A549 (cell line): ENCODE results near the gene DCLRE1A. TPM values are rescaled to one million over a fixed set of nuclear protein-coding genes. Genes with fewer than 3 reads are reported as not detected.

Experiments
- ATAC-seq, 2 experiments: fragments of 200-7000 bp in 1 of 2; fragments of >200 bp in 1 of 2; cut with Nextera tagmentation in 1 of 2; cut with Tn5 transposase in 1 of 2; 3 replicates each; pipeline versions ENCODE4 v1.8.0 to v1.9.1; 2018 to 2020; ENCODE audit warnings: mild to moderate bottlenecking in 1 of 2, moderate library complexity in 1 of 2
- CTCF ChIA-PET: fragments of 300-600 bp; sonication (Branson Sonifier 250); formaldehyde crosslinking; extraction: SDS; loops from one replicate; lab custom pipeline; 2021; ENCODE audit warnings: antibody characterized with exemption, inconsistent platforms; lab: Yijun Ruan, JAX
- POLR2A ChIA-PET: fragments of 350-600 bp; formaldehyde crosslinking; extraction: SDS; loops from one replicate; lab custom pipeline; 2021; ENCODE audit warnings: antibody characterized with exemption, inconsistent platforms; lab: Yijun Ruan, JAX
- DNase-seq, 2 experiments: peaks; one replicate each; pipeline versions ENCODE4 v3.0.0 to v3.0.0-alpha.2; 2011 to 2016; ENCODE audit warnings: low read depth in 1 of 2, low spot score in 1 of 2
- FAIRE-seq: peaks from 2 replicates; lab custom pipeline; 2011; peaks lifted over from hg19 to GRCh38; lab: Jason Lieb, UNC
- H3K27ac ChIP-seq, 2 experiments: fragments of >200 bp; sonication (Bioruptor Twin); formaldehyde crosslinking; 3 replicates each; pipeline ENCODE4 v1.5.1; 2016 to 2017
- H3K4me1 ChIP-seq: fragments of >200 bp; sonication (Bioruptor Twin); formaldehyde crosslinking; 3 replicates; pipeline ENCODE4 v1.6.1; 2016
- H3K4me2 ChIP-seq: fragments of >200 bp; sonication (Bioruptor Twin); formaldehyde crosslinking; 3 replicates; pipeline ENCODE4 v1.6.1; 2016
- H3K4me3 ChIP-seq: fragments of >200 bp; sonication (Bioruptor Twin); formaldehyde crosslinking; 3 replicates; pipeline ENCODE4 v1.5.1; 2016
- H3K9me3 ChIP-seq: fragments of >200 bp; sonication (Bioruptor Twin); formaldehyde crosslinking; 3 replicates; pipeline ENCODE4 v1.6.1; 2016
- ATOH8 ChIP-seq: fragments of 250-450 bp; sonication (Bioruptor Pico); IDR thresholded peaks from 2 replicates; pipeline ENCODE4 v1.5.0; 2020; ENCODE audit warnings: low read depth, mild to moderate bottlenecking, moderate library complexity
- CBX2 ChIP-seq: fragments of 200-600 bp; sonication (generic); IDR thresholded peaks from 2 replicates; pipeline ENCODE4 v1.6.1; 2016; ENCODE audit warnings: low read depth, mild to moderate bottlenecking, borderline replicate concordance
- CHD4 ChIP-seq: fragments of 200-600 bp; sonication (generic); IDR thresholded peaks from 2 replicates; pipeline ENCODE4 v1.6.1; 2016; ENCODE audit warnings: antibody characterized with exemption, mild to moderate bottlenecking, borderline replicate concordance
- E2F6 ChIP-seq: IDR thresholded peaks from 2 replicates; pipeline ENCODE4 v1.6.1; 2012; ENCODE audit warnings: low read depth, borderline replicate concordance
- EHF ChIP-seq: fragments of 250-450 bp; sonication (Bioruptor Pico); IDR thresholded peaks from 2 replicates; pipeline ENCODE4 v1.5.0; 2020; ENCODE audit warnings: mild to moderate bottlenecking
- EP300 ChIP-seq, 2 experiments: fragments of >200 bp; sonication (Bioruptor Twin); formaldehyde crosslinking; IDR thresholded peaks; 2 replicates in 1 of 2; 3 replicates in 1 of 2; pipeline ENCODE4 v1.6.1; 2016 to 2017
- FOXS1 ChIP-seq: fragments of 250-450 bp; sonication (Bioruptor Pico); IDR thresholded peaks from 2 replicates; pipeline ENCODE4 v1.5.0; 2020; ENCODE audit warnings: mild to moderate bottlenecking, moderate library complexity
- HEYL ChIP-seq: fragments of 250-450 bp; sonication (Bioruptor Pico); IDR thresholded peaks from 2 replicates; pipeline ENCODE4 v1.8.0; 2021; ENCODE audit warnings: mild to moderate bottlenecking, moderate library complexity
- HOXA7 ChIP-seq: fragments of 250-450 bp; sonication (Bioruptor Pico); IDR thresholded peaks from 2 replicates; pipeline ENCODE4 v1.5.0; 2020; ENCODE audit warnings: mild to moderate bottlenecking, moderate library complexity
- HOXB13 ChIP-seq: fragments of 250-450 bp; sonication (Bioruptor Pico); IDR thresholded peaks from 2 replicates; pipeline ENCODE4 v1.5.0; 2020; ENCODE audit warnings: low read depth, mild to moderate bottlenecking, moderate library complexity
- KDM1A ChIP-seq: fragments of 200-600 bp; sonication (generic); IDR thresholded peaks from 2 replicates; pipeline ENCODE4 v1.6.1; 2016; ENCODE audit warnings: low read depth, mild to moderate bottlenecking
- KDM5A ChIP-seq: fragments of 200-600 bp; sonication (generic); IDR thresholded peaks from 2 replicates; pipeline ENCODE4 v1.6.1; 2016; ENCODE audit warnings: antibody characterized with exemption, mild to moderate bottlenecking
- MAZ ChIP-seq: fragments of 150-350 bp; IDR thresholded peaks from 2 replicates; pipeline ENCODE4 v1.6.1; 2014; ENCODE audit warnings: antibody characterized with exemption, low read depth, low read length, borderline replicate concordance
- MYC ChIP-seq: IDR thresholded peaks from 2 replicates; pipeline ENCODE4 v1.6.1; 2012; ENCODE audit warnings: mild to moderate bottlenecking, inconsistent platforms, low read length, improper control_type of control experiment, borderline replicate concordance
- NPAS2 ChIP-seq: fragments of 250-450 bp; sonication (Bioruptor Pico); IDR thresholded peaks from 2 replicates; pipeline ENCODE4 v1.8.0; 2022; ENCODE audit warnings: mild to moderate bottlenecking, moderate library complexity, borderline replicate concordance
- POLR2A ChIP-seq: IDR thresholded peaks from 2 replicates; pipeline ENCODE4 v1.6.1; 2012; ENCODE audit warnings: mild to moderate bottlenecking, low read length
- RCOR1 ChIP-seq: fragments of 150-350 bp; IDR thresholded peaks from 2 replicates; pipeline ENCODE4 v1.6.1; 2014; ENCODE audit warnings: antibody characterized with exemption, low read length, low read depth
- REST ChIP-seq: fragments of 200-600 bp; sonication (generic); IDR thresholded peaks from 2 replicates; pipeline ENCODE4 v1.6.1; 2016; ENCODE audit warnings: antibody characterized with exemption, mild to moderate bottlenecking, moderate library complexity
- RNF2 ChIP-seq: fragments of 200-600 bp; sonication (generic); IDR thresholded peaks from 2 replicates; pipeline ENCODE4 v1.6.1; 2016; ENCODE audit warnings: low read depth, mild to moderate bottlenecking, antibody characterized with exemption, moderate library complexity, borderline replicate concordance
- SMC3 ChIP-seq: fragments of >200 bp; sonication (Bioruptor Twin); formaldehyde crosslinking; IDR thresholded peaks from 3 replicates; pipeline ENCODE4 v1.6.1; 2018; ENCODE audit warnings: inconsistent platforms
- TFCP2L1 ChIP-seq: fragments of 250-450 bp; sonication (Bioruptor Pico); IDR thresholded peaks from 2 replicates; pipeline ENCODE4 v1.5.0; 2021; ENCODE audit warnings: mild to moderate bottlenecking
- ZC3H11A ChIP-seq: fragments of 450-650 bp; IDR thresholded peaks from 2 replicates; pipeline ENCODE4 v1.6.1; 2014; ENCODE audit warnings: antibody characterized with exemption, mild to moderate bottlenecking
- ZNF302 ChIP-seq: fragments of 250-450 bp; sonication (Bioruptor Pico); IDR thresholded peaks from 2 replicates; pipeline ENCODE4 v1.9.0; 2021; ENCODE audit warnings: inconsistent platforms, mild to moderate bottlenecking, moderate library complexity
- WGBS: methylation state at CpG from one replicate; pipeline ENCODE4 v1.1.6; 2017; ENCODE audit errors: missing lambda C conversion rate; 5-methylcytosine and 5-hydroxymethylcytosine counted together
- polyA plus RNA-seq, 4 experiments: library from polyadenylated mRNA; depleted of rRNA in 3 of 4; stranded (reverse); fragments of >200 nt; fragmentation: RNase III in 1 of 4; extraction: RNeasy Plus Mini Kit Qiagen cat#74134 plus additional on column Dnase treatment in 1 of 4; gene quantifications; 2 replicates in 3 of 4; 3 replicates in 1 of 4; pipeline ENCODE4 v1.2.3, GENCODE V29; 2011 to 2017
- TF ChIP-seq, protein P1 (sequence below): fragments of >200 bp; sonication (Bioruptor Twin); formaldehyde crosslinking; IDR thresholded peaks from 2 replicates; pipeline ENCODE4 v1.6.1; 2016
- TF ChIP-seq, protein P2 (sequence below): fragments of >200 bp; sonication (Bioruptor Twin); formaldehyde crosslinking; IDR thresholded peaks from 3 replicates; pipeline ENCODE4 v1.6.1; 2016
- TF ChIP-seq, protein P3 (sequence below): IDR thresholded peaks from 2 replicates; pipeline ENCODE4 v1.6.1; 2012

DCLRE1A gene
- polyA plus RNA-seq, 2 of the 4 experiments (the other 2 are of a cell fraction): 11.8 to 26.8 TPM

- TF ChIP-seq NPAS2 (no peak), HOXB13 (no peak), SMC3 (no peak), E2F6 (no peak), ATOH8 (CRISPR knock-in tag) (no peak), ZNF302 (no peak), HOXA7 (no peak), HEYL (CRISPR knock-in tag) (no peak), CBX2 (no peak), KDM5A (no peak), MAZ (no peak), EHF (CRISPR knock-in tag) (no peak), RNF2 (no peak), ZC3H11A (no peak)
- TF ChIP-seq, protein P1, sequence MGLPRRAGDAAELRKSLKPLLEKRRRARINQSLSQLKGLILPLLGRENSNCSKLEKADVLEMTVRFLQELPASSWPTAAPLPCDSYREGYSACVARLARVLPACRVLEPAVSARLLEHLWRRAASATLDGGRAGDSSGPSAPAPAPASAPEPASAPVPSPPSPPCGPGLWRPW: no peak
- TF ChIP-seq, protein P2, sequence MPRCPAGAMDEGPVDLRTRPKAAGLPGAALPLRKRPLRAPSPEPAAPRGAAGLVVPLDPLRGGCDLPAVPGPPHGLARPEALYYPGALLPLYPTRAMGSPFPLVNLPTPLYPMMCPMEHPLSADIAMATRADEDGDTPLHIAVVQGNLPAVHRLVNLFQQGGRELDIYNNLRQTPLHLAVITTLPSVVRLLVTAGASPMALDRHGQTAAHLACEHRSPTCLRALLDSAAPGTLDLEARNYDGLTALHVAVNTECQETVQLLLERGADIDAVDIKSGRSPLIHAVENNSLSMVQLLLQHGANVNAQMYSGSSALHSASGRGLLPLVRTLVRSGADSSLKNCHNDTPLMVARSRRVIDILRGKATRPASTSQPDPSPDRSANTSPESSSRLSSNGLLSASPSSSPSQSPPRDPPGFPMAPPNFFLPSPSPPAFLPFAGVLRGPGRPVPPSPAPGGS: no peak
- TF ChIP-seq, protein P3, sequence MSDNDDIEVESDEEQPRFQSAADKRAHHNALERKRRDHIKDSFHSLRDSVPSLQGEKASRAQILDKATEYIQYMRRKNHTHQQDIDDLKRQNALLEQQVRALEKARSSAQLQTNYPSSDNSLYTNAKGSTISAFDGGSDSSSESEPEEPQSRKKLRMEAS: no peak
- Histone ChIP-seq H3K27ac (no peak overlapping the region), H3K9me3 (no peaks in the 10 kb centered on the region), H3K4me2 (no peak overlapping the region), H3K4me1 (no peaks in the 10 kb centered on the region), H3K4me3 (no peak overlapping the region)
- WGBS: 96% methylated on average over 2 of the region's 2 CpGs
- ChIA-PET CTCF (interaction anchor here (1.0 kb wide), 1 partner anchor 258 kb away, joined by 3 read pairs; no protein-coding TSS in a partner anchor), POLR2A (no interaction called here)
- ATAC-seq (no peak), FAIRE-seq (no peak), DNase-seq (no peak)
These were observed 28.1 kb downstream of the DCLRE1A start for GRCh38 chr10:113825791-113826190.

DNA sequence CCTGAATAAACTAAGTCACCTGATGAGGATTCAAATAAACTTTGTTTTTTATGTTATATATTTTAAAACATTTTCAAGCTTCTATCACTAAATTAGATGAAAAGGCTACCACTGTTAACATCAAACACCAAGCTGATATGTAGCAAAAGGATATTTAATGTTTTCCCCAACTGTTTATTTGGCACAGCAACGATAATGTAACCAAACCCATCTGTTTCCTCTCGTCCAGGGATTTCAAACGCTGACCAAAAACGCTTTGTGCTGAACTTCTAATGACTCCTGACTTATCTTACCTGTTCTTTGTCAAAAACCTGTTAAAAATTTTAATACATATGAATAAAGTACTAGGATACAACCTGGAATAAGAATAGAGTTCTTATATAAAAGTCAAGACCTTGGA lies 30.5 kb downstream of the DCLRE1A start:
- no peak for FAIRE-seq
- H3K27ac ChIP-seq: no peak overlapping the region
- H3K9me3 ChIP-seq: no peaks in the 10 kb centered on the region
- TF ChIP-seq FOXS1 (no peak), CHD4 (no peak), POLR2A (no peak), E2F6 (no peak), MYC (no peak), TFCP2L1 (CRISPR knock-in tag) (no peak), REST (no peak), KDM1A (no peak), EP300 (IDR thresholded peaks at IDR 0.05) (no peak), RCOR1 (no peak), SMC3 (no peak)
- TF ChIP-seq, all 56 proteins: peak for 0
- 54% methylated on average over 4 of the region's 4 CpGs for WGBS
- Histone ChIP-seq H3K4me2 (no peak overlapping the region), H3K4me1 (no peaks in the 10 kb centered on the region), H3K4me3 (no peak overlapping the region)
- CTCF ChIA-PET: interaction anchor here (2.1 kb wide), 1 partner anchor 24 kb away, joined by 7 read pairs; no protein-coding TSS in a partner anchor
- POLR2A ChIA-PET: no interaction called here
- DNase-seq (no peak), ATAC-seq (no peak)
